ENCODE measurements around the gene YPEL1. TPM values are rescaled to one million over a fixed set of nuclear protein-coding genes. Genes with fewer than 3 reads are reported as not detected.

Gene YPEL1
- total and polyA plus RNA-seq, 4 donors, result 0.83 to 4.8 (median 2.2) TPM

GRCh38 chr22:21707677-21708076, 27.9 kb downstream of the YPEL1 start:
- Histone ChIP-seq H3K4me3 (ENCODE audit: low read depth in 1 of 3, low read length in 3 of 3) (no peak overlapping the region), H3K27me3 (ENCODE audit: control insufficient read depth in 4 of 4, insufficient read depth in 4 of 4, low read length in 3 of 4) (no peaks in the 10 kb centered on the region), H3K9me3 (ENCODE audit: control insufficient read depth in 4 of 4, low read length in 3 of 4) (no peaks in the 10 kb centered on the region), H3K4me1 (ENCODE audit: control insufficient read depth in 4 of 4, insufficient read depth in 4 of 4, low read length in 3 of 4) (no peaks in the 10 kb centered on the region), H3K36me3 (ENCODE audit: control insufficient read depth in 4 of 4, insufficient read depth in 3 of 4, low read depth in 1 of 4, low read length in 3 of 4) (no peaks in the 10 kb centered on the region), H3K27ac (ENCODE audit: low read depth in 1 of 2, low read length in 2 of 2) (no peak overlapping the region), H3K9ac (ENCODE audit: low read depth in 1 of 2, low read length in 2 of 2) (no peak overlapping the region)
- DNase-seq (ENCODE audit: low spot score), result no peak
- TF ChIP-seq FOXA2 (IDR thresholded peaks at IDR 0.05) (no peak), GABPA (IDR thresholded peaks at IDR 0.05 in 1 of 2, conservative IDR thresholded peaks at IDR 0.05 in 1 of 2) (no peak)
- 75% methylated on average over 3 of the region's 3 CpGs for WGBS

- WGBS, result 96% methylated on average over 31 of the region's 31 CpGs
- H3K27me3 ChIP-seq (ENCODE audit: control insufficient read depth in 4 of 4, insufficient read depth in 4 of 4, low read length in 3 of 4), result no peaks in the 10 kb centered on the region
- no peaks in the 10 kb centered on the region for H3K9me3 ChIP-seq (ENCODE audit: control insufficient read depth in 4 of 4, low read length in 3 of 4)
- H3K36me3 ChIP-seq (ENCODE audit: control insufficient read depth in 4 of 4, insufficient read depth in 3 of 4, low read depth in 1 of 4, low read length in 3 of 4), result peaks cover 0 to 2% (median under 1%) of the 10 kb centered on the region in 4 donors
- H3K4me3 ChIP-seq (ENCODE audit: low read depth in 1 of 3, low read length in 3 of 3), result no peak overlapping the region
- no peak overlapping the region for H3K27ac ChIP-seq (ENCODE audit: low read depth in 1 of 2, low read length in 2 of 2)
- TF ChIP-seq NR2F2 (IDR thresholded peaks at IDR 0.05), result no peak
- TF ChIP-seq CTCF (IDR thresholded peaks at IDR 0.05; ENCODE audit: low read depth, low read length, missing input control), result no peak
- no peak for TF ChIP-seq HNF4A (conservative IDR thresholded peaks at IDR 0.05)
- TF ChIP-seq EGR1 (IDR thresholded peaks at IDR 0.05; ENCODE audit: low read depth in 2 of 2), result no peak
- no peak for TF ChIP-seq TAF1 (conservative IDR thresholded peaks at IDR 0.05)
- H3K9ac ChIP-seq (ENCODE audit: low read depth in 1 of 2, low read length in 2 of 2), result no peak overlapping the region
- DNase-seq (ENCODE audit: low spot score), result no peak
- H3K4me1 ChIP-seq (ENCODE audit: control insufficient read depth in 4 of 4, insufficient read depth in 4 of 4, low read length in 3 of 4), result peaks cover 0 to 8% (median 2%) of the 10 kb centered on the region in 4 donors
These were observed 31.8 kb downstream of the YPEL1 start for GRCh38 chr22:21703684-21704316.

- Histone ChIP-seq H3K4me1 (ENCODE audit: control insufficient read depth in 4 of 4, insufficient read depth in 4 of 4, low read length in 3 of 4) (peaks cover 0 to 8% (median 2%) of the 10 kb centered on the region in 4 donors), H3K9ac (ENCODE audit: low read depth in 1 of 2, low read length in 2 of 2) (no peak overlapping the region), H3K36me3 (ENCODE audit: control insufficient read depth in 4 of 4, insufficient read depth in 3 of 4, low read depth in 1 of 4, low read length in 3 of 4) (peaks cover 0 to 2% (median under 1%) of the 10 kb centered on the region in 4 donors), H3K27ac (ENCODE audit: low read depth in 1 of 2, low read length in 2 of 2) (no peak overlapping the region), H3K27me3 (ENCODE audit: control insufficient read depth in 4 of 4, insufficient read depth in 4 of 4, low read length in 3 of 4) (no peaks in the 10 kb centered on the region), H3K4me3 (ENCODE audit: low read depth in 1 of 3, low read length in 3 of 3) (no peak overlapping the region), H3K9me3 (ENCODE audit: control insufficient read depth in 4 of 4, low read length in 3 of 4) (no peaks in the 10 kb centered on the region)
- 93% methylated on average over 30 of the region's 30 CpGs for WGBS
- no peak for DNase-seq (ENCODE audit: low spot score)
- TF ChIP-seq CTCF (IDR thresholded peaks at IDR 0.05; ENCODE audit: low read depth, low read length, missing input control), result no peak
- no peak for TF ChIP-seq RAD21 (IDR thresholded peaks at IDR 0.05)
These were observed 32.6 kb downstream of the YPEL1 start for GRCh38 chr22:21702700-21703683.

Data from liver (tissue), 9 donors.